ENCODE measurements around the gene GMCL2.

GMCL2 gene

DNA sequence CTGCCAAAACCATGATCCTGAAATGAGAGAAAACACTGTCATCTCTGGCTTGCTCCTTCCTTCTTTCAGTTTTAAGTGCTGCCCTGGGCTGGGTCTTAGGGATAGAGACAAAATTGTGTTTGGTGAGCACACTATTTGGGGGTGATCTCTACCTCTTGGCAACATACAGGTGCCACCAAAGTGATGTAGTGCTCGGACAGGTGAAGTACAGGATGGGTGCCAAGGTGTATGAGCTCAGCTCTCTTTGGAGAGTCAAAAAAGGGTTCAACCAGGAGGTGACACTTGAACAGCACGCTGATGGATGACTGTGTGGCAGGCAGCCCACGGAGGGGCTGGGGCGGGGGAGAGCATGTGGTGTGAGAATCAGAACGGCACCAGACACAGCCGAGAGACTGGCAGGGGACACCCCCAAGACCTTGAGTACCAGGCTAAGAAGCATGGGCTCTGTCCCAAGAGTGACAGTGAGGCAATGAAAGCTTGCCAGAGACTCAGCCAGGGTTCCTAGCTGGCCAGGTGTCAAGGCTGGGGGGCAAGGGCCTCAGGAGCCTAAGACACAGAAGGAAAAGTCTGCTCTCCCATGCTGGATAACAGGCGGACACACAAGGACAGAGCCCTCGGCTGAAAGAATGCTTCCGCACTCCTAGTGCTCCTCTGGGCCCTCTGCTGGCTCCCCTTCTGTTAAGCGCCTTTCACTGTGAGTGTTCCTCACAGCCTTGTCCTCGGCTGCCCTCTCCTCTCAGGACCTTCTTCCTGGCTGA is 36.0 kb downstream of the GMCL2 start:
- Histone ChIP-seq H3K27me3 (no peaks in the 10 kb centered on the region), H3K9me3 (no peaks in the 10 kb centered on the region), H3K4me1 (peaks cover 36% of the 10 kb centered on the region), H3K36me3 (peaks cover 67% of the 10 kb centered on the region), H3K9ac (peak overlapping the region; percentile 57), H3K27ac (no peak overlapping the region), H3K4me3 (no peak overlapping the region), H3K4me2 (no peak overlapping the region), H4K20me1 (peaks cover 61% of the 10 kb centered on the region)
- TF ChIP-seq Cebpa-rat (IDR thresholded peaks at IDR 0.05) = no peak

DNA sequence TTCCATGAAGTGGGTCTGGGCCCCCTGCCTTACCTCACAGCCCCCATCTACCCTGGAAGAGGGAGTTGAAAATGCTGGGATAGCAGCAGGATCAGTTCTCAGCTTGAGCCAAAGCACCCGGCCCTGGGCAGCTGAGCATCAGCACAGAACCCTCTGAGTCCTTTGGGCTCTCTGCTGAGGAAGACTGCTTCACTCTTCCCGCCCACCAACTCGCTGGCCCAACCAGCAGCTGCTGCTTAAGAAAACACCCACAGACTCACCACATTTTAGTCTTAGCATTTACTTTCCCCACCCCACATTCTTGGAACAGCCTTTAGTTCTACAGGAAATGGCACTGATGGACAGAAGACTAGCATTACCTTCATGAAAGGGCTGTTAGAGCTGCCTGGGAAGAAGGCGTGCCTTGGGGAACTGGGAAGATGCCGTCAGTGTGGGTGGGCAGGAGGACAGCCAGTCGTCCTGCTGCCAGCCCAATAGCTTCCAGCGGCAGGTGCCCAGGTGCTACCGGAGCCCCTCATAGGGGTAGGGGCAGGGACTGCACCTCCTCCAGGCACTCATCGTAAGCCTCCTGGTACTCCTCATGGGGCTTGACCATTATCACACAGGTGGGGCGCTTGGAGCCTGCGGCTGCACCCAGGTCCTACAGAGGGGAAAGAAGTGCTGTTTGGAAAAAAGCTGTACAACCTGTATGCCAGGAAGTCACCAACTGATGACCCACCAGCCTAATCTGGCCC is 37.8 kb downstream of the GMCL2 start:
- Histone ChIP-seq H3K4me1 (peaks cover 21% of the 10 kb centered on the region), H3K27ac (no peak overlapping the region), H3K9me3 (no peaks in the 10 kb centered on the region), H3K4me2 (no peak overlapping the region), H3K9ac (no peak overlapping the region), H3K36me3 (peaks cover 85% of the 10 kb centered on the region), H4K20me1 (peaks cover 73% of the 10 kb centered on the region), H3K27me3 (no peaks in the 10 kb centered on the region), H3K4me3 (no peak overlapping the region)
- TF ChIP-seq Cebpa-rat (IDR thresholded peaks at IDR 0.05) = no peak

DNA sequence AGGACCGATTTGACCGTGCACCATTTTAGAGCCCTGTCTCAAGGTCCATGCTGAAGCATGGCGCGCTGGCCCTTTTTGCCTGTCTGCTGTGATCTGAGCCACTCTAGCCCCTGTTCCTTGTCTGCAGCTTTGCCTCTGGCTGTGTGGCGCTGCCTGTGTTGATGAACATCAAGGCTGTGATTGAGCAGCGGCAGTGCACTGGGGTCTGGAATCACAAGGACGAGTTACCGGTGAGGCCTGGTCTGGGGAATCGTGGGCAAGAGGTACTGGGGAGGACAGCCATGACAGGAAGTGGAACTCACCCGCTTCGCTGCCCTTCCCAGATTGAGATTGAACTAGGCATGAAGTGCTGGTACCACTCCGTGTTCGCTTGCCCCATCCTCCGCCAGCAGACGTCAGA is 39.8 kb downstream of the GMCL2 start:
- no peak overlapping the region for H3K4me3 ChIP-seq
- no peaks in the 10 kb centered on the region for H3K9me3 ChIP-seq
- peaks cover 100% of the 10 kb centered on the region for H3K36me3 ChIP-seq
- peaks cover 67% of the 10 kb centered on the region for H4K20me1 ChIP-seq
- no peaks in the 10 kb centered on the region for H3K27me3 ChIP-seq
- H3K4me1 ChIP-seq = peaks cover 10% of the 10 kb centered on the region
- no peak overlapping the region for H3K4me2 ChIP-seq
- H3K27ac ChIP-seq = no peak overlapping the region
- H3K9ac ChIP-seq = no peak overlapping the region
- no peak for TF ChIP-seq Cebpa-rat (IDR thresholded peaks at IDR 0.05)

DNA sequence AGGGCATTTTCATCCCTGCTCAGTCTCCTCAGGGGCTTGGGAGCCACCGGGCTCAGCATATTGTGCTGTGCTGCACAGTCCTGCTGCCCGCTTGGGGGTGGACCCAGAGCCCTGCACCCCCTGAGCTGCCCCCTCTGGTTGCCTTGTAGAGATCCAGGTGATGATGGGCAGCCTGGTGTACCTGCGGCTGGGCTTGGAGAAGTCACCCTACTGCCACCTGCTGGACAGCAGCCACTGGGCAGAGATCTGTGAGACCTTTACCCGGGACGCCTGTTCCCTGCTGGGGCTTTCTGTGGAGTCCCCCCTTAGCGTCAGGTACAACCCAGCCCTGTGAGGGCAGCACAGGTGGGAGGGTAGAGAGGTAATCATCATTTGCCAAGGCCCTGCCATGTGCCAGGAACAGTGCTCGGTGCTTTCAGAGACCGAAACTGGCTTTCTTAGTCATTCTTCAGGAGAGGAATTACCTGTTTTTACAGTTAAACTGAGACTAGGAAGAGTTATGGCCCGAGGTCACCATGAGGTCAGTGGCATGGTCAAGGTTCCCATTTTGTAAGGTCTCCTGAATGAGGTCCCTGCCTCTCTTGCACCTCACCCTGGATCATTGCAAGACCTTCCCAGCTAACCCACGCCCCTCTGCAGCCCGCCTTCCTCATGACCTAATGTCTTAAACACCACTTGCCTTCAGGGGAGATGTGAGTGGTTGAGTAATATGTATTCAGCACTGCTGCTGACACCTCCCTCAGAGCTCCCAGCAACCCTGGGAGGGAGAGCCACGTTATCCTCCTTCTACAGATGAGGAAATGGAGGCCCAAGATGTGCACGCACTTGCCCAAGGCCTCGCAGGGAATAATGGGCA is 41.0 kb downstream of the GMCL2 start:
- Histone ChIP-seq H3K27ac (no peak overlapping the region), H3K36me3 (peaks cover 100% of the 10 kb centered on the region), H3K4me2 (no peak overlapping the region), H3K4me3 (no peak overlapping the region), H3K9me3 (no peaks in the 10 kb centered on the region), H3K27me3 (no peaks in the 10 kb centered on the region), H3K4me1 (no peaks in the 10 kb centered on the region), H3K9ac (no peak overlapping the region), H4K20me1 (peaks cover 61% of the 10 kb centered on the region)
- TF ChIP-seq Cebpa-rat (IDR thresholded peaks at IDR 0.05) = no peak

DNA sequence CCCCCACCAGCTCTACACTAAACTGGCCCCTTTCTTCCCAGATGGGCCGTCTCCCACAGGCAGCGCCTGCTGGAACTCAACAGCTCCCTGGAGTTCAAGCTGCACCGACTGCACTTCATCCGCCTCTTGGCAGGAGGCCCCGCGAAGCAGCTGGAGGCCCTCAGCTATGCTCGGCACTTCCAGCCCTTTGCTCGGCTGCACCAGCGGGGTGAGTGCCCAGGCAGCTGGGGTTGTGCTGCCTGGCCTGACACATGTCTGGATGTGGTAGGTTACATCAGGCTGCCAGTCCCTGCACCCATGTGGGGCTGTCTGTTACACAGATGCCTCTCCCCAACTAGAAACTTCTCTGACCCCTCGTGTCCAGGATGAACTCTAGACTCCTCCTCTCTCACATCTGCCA is 43.3 kb downstream of the GMCL2 start:
- Histone ChIP-seq H4K20me1 (peaks cover 40% of the 10 kb centered on the region), H3K27ac (no peak overlapping the region), H3K9me3 (no peaks in the 10 kb centered on the region), H3K36me3 (peaks cover 91% of the 10 kb centered on the region), H3K27me3 (no peaks in the 10 kb centered on the region), H3K4me2 (no peak overlapping the region), H3K9ac (no peak overlapping the region), H3K4me1 (no peaks in the 10 kb centered on the region), H3K4me3 (no peak overlapping the region)
- no peak for TF ChIP-seq Cebpa-rat (IDR thresholded peaks at IDR 0.05)

DNA sequence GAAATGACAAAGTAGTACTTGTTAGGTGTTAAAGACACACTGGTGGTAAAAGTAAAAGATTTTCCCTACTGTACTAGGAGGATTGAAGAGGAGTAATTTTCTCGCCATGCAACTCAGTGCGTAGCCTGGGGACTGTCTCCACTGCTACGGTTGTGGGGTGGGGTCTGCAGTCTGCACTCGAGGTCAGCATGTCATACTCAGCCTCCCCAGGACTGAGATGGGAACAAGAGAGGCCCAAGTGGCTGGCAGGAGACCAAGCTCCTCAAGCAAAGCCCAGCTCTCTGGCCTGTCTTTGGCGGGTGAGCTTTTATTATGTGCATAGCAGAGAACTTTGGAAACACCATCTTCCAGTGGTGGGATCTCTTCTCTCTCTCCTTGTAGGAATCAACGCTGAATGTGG is 43.9 kb downstream of the GMCL2 start:
- Histone ChIP-seq H3K27ac (no peak overlapping the region), H3K27me3 (no peaks in the 10 kb centered on the region), H3K4me1 (no peaks in the 10 kb centered on the region), H3K4me2 (no peak overlapping the region), H3K36me3 (peaks cover 85% of the 10 kb centered on the region), H3K9me3 (no peaks in the 10 kb centered on the region), H4K20me1 (peaks cover 33% of the 10 kb centered on the region), H3K9ac (no peak overlapping the region), H3K4me3 (no peak overlapping the region)
- TF ChIP-seq Cebpa-rat (IDR thresholded peaks at IDR 0.05) = no peak

DNA sequence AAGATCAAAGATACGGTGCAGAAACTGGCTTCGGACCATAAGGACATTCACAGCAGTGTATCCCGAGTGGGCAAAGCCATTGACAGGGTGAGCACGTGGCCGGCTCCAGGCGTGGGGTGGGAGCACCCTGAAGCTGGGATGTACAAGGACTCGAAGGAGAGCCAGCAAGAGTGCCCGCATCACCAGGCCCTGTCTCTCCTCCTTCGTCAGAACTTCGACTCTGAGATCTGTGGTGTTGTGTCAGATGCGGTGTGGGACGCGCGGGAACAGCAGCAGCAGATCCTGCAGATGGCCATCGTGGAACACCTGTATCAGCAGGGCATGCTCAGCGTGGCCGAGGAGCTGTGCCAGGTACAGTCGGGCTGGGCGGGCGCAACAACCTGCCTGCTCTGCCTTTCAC is 44.5 kb downstream of the GMCL2 start:
- Histone ChIP-seq H3K27me3 (no peaks in the 10 kb centered on the region), H3K4me1 (no peaks in the 10 kb centered on the region), H3K9me3 (no peaks in the 10 kb centered on the region), H3K9ac (no peak overlapping the region), H3K36me3 (peaks cover 85% of the 10 kb centered on the region), H3K4me3 (no peak overlapping the region), H3K4me2 (no peak overlapping the region), H3K27ac (no peak overlapping the region), H4K20me1 (peaks cover 33% of the 10 kb centered on the region)
- no peak for TF ChIP-seq Cebpa-rat (IDR thresholded peaks at IDR 0.05)

DNA sequence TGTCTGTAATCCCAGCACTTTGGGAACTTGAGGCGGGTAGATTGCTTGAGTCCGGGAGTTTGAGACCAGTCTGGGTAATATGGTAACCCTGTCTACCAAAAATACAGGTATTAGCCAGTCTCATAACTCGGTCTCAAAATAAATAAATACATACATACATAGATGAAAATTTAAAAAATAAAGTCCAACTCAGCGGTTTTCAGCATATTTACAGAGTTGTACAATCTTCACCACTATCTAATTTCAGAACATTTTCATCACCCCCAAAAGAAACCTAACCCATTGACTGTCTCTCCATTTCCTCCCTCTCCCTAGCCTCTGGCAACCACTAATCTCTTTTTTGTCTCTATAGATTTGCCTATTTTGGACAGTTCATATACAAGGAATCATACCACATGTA is 45.6 kb downstream of the GMCL2 start:
- Histone ChIP-seq H3K27ac (no peak overlapping the region), H3K4me2 (no peak overlapping the region), H3K27me3 (no peaks in the 10 kb centered on the region), H3K9ac (no peak overlapping the region), H4K20me1 (peaks cover 29% of the 10 kb centered on the region), H3K4me3 (no peak overlapping the region), H3K9me3 (no peaks in the 10 kb centered on the region), H3K4me1 (no peaks in the 10 kb centered on the region), H3K36me3 (peaks cover 83% of the 10 kb centered on the region)
- TF ChIP-seq Cebpa-rat (IDR thresholded peaks at IDR 0.05) = no peak

DNA sequence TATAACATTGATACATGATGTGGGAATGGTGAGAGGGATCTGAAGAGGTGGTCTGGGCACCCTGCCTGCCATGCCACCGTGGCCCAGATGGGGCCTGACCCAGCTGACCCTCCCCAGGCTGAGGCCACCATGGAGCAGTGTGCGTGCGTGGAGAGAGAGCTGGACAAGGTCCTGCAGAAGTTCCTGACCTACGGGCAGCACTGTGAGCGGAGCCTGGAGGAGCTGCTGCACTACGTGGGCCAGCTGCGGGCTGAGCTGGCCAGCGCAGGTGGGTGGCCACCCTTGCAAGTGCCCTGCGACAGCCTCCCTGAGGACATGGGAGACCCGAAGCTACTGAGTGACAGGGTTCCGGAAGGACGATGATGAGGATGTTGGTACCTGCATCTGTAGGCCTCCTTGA is 49.2 kb downstream of the GMCL2 start:
- Histone ChIP-seq H3K36me3 (peaks cover 69% of the 10 kb centered on the region), H3K4me2 (no peak overlapping the region), H3K27me3 (no peaks in the 10 kb centered on the region), H3K9ac (no peak overlapping the region), H3K27ac (no peak overlapping the region), H3K9me3 (no peaks in the 10 kb centered on the region), H3K4me1 (no peaks in the 10 kb centered on the region), H4K20me1 (peaks cover 16% of the 10 kb centered on the region; the same call in 1 of the 2 replicates), H3K4me3 (no peak overlapping the region)
- no peak for TF ChIP-seq Cebpa-rat (IDR thresholded peaks at IDR 0.05)
